Mesenchymal stem cell (in vitro differentiated cells and primary cell): ENCODE results near the gene IL17RA.
A peak's percentile ranks its signal among the peaks of the same experiment; 100 is the strongest.

Experiments
- DNase-seq: peaks from one replicate; pipeline ENCODE4 v3.0.0-alpha.2; 2013
- H2AFZ ChIP-seq: one replicate; pipeline ENCODE4 v1.6.1; 2013; ENCODE audit warnings: low read depth, mild to moderate bottlenecking, control low read depth, inconsistent platforms, low read length, moderate library complexity
- H2AK5ac ChIP-seq: 2 replicates; pipeline ENCODE4 v1.6.1; 2013; ENCODE audit warnings: low read length, moderate library complexity, mild to moderate bottlenecking, inconsistent platforms; ENCODE audit not compliant: severe bottlenecking
- H2BK120ac ChIP-seq: one replicate; pipeline ENCODE4 v1.6.1; 2013; ENCODE audit warnings: low read depth, mild to moderate bottlenecking, inconsistent platforms, low read length, moderate library complexity
- H2BK12ac ChIP-seq, 2 experiments: one replicate each; pipeline ENCODE4 v1.6.1; 2013; ENCODE audit warnings: inconsistent platforms in 2 of 2, low read length in 2 of 2, mild to moderate bottlenecking in 2 of 2, moderate library complexity in 2 of 2, control low read depth in 1 of 2
- H2BK15ac ChIP-seq: one replicate; pipeline ENCODE4 v1.6.1; 2013; ENCODE audit warnings: mild to moderate bottlenecking, low read depth, inconsistent platforms; ENCODE audit not compliant: poor library complexity, severe bottlenecking
- H2BK5ac ChIP-seq: 2 replicates; pipeline ENCODE4 v1.6.1; 2013; ENCODE audit warnings: low read depth, mild to moderate bottlenecking, low read length, control low read depth, inconsistent platforms; ENCODE audit not compliant: poor library complexity, severe bottlenecking
- H3K14ac ChIP-seq, 2 experiments: one replicate each; pipeline ENCODE4 v1.6.1; 2013; ENCODE audit warnings: inconsistent platforms in 2 of 2, low read length in 2 of 2, control low read depth in 1 of 2, mild to moderate bottlenecking in 1 of 2, moderate library complexity in 1 of 2
- H3K18ac ChIP-seq, 2 experiments: one replicate each; pipeline ENCODE4 v1.6.1; 2013; ENCODE audit warnings: inconsistent platforms in 2 of 2, low read length in 2 of 2, control low read depth in 1 of 2, low read depth in 1 of 2, mild to moderate bottlenecking in 1 of 2
- H3K23ac ChIP-seq, 2 experiments: one replicate each; pipeline ENCODE4 v1.6.1; 2013; ENCODE audit warnings: inconsistent platforms in 2 of 2, low read length in 2 of 2, mild to moderate bottlenecking in 2 of 2, moderate library complexity in 2 of 2, control low read depth in 1 of 2
- H3K27ac ChIP-seq: 2 replicates; pipeline ENCODE4 v1.5.1; 2013; ENCODE audit warnings: mild to moderate bottlenecking, moderate library complexity, low read length, control low read depth, inconsistent platforms; ENCODE audit not compliant: poor library complexity, severe bottlenecking
- H3K27me3 ChIP-seq, 2 experiments: 2 replicates each; pipeline versions ENCODE4 v1.6.1 to v1.7.0; 2013; ENCODE audit warnings: low read length in 2 of 2, mild to moderate bottlenecking in 2 of 2, moderate library complexity in 2 of 2, control low read depth in 1 of 2, inconsistent platforms in 1 of 2; ENCODE audit not compliant: control insufficient read depth in 1 of 2, insufficient read depth in 1 of 2
- H3K36me3 ChIP-seq, 2 experiments: 2 replicates each; pipeline versions ENCODE4 v1.6.1 to v1.7.0; 2013; ENCODE audit warnings: low read length in 2 of 2, control low read depth in 1 of 2, inconsistent platforms in 1 of 2, low read depth in 1 of 2, mild to moderate bottlenecking in 1 of 2; ENCODE audit not compliant: insufficient read depth in 2 of 2, control insufficient read depth in 1 of 2
- H3K4ac ChIP-seq, 2 experiments: one replicate each; pipeline ENCODE4 v1.6.1; 2013; ENCODE audit warnings: inconsistent platforms in 2 of 2, low read length in 2 of 2, mild to moderate bottlenecking in 2 of 2, moderate library complexity in 2 of 2, control low read depth in 1 of 2, low read depth in 1 of 2
- H3K4me1 ChIP-seq: 2 replicates; pipeline ENCODE4 v1.6.1; 2013; ENCODE audit warnings: low read depth, low read length, control low read depth; ENCODE audit not compliant: control insufficient read depth, insufficient read depth
- H3K4me2 ChIP-seq: 2 replicates; pipeline ENCODE4 v1.6.1; 2013; ENCODE audit warnings: low read length, mild to moderate bottlenecking, inconsistent platforms; ENCODE audit not compliant: poor library complexity, severe bottlenecking
- H3K4me3 ChIP-seq, 2 experiments: 2 replicates each; pipeline versions ENCODE4 v1.5.1 to v1.7.0; 2013; ENCODE audit warnings: low read length in 2 of 2, mild to moderate bottlenecking in 2 of 2, control low read depth in 1 of 2, low read depth in 1 of 2; ENCODE audit not compliant: insufficient read depth in 1 of 2
- H3K79me1 ChIP-seq: replicated peaks from 2 replicates; pipeline ENCODE4 v1.6.1; 2013; ENCODE audit warnings: mild to moderate bottlenecking, control low read depth, low read length, inconsistent platforms; ENCODE audit not compliant: poor library complexity, severe bottlenecking
- H3K9ac ChIP-seq: 2 replicates; pipeline ENCODE4 v1.7.0; 2013; ENCODE audit warnings: mild to moderate bottlenecking, low read length, moderate library complexity
- H3K9me3 ChIP-seq: 2 replicates; pipeline ENCODE4 v1.7.0; 2013; ENCODE audit warnings: mild to moderate bottlenecking, low read length; ENCODE audit not compliant: control insufficient read depth
- H4K8ac ChIP-seq: one replicate; pipeline ENCODE4 v1.6.1; 2013; ENCODE audit warnings: inconsistent platforms, mild to moderate bottlenecking, low read length, moderate library complexity
- H4K91ac ChIP-seq: one replicate; pipeline ENCODE4 v1.6.1; 2013; ENCODE audit warnings: mild to moderate bottlenecking, low read length, inconsistent platforms
- WGBS: methylation state at CpG from one replicate; pipeline ENCODE4 v1.1.7; 2013; ENCODE audit warnings: mixed read lengths; 5-methylcytosine and 5-hydroxymethylcytosine counted together

Gene IL17RA

GRCh38 chr22:17103351-17103750, 18.6 kb downstream of the IL17RA start:
- Histone ChIP-seq H2BK15ac (no peak overlapping the region), H3K18ac (no peak overlapping the region), H2BK12ac (no peak overlapping the region), H3K9me3 (no peaks in the 10 kb centered on the region), H4K8ac (no peak overlapping the region), H2BK5ac (no peak overlapping the region), H2AFZ (no peak overlapping the region), H3K4me3 (no peak overlapping the region), H3K4me1 (no peaks in the 10 kb centered on the region), H4K91ac (no peak overlapping the region), H3K4me2 (no peak overlapping the region), H3K27ac (no peak overlapping the region), H3K79me1 (peaks cover 3% of the 10 kb centered on the region), H3K23ac (no peak overlapping the region), H2BK120ac (no peak overlapping the region), H3K27me3 (no peaks in the 10 kb centered on the region), H3K14ac (peak overlapping the region in 1 of 2 experiments; percentile 7), H2AK5ac (no peak overlapping the region), H3K36me3 (peaks cover 74 to 91% of the 10 kb centered on the region in 2 experiments), H3K9ac (no peak overlapping the region), H3K4ac (no peak overlapping the region)
- DNase-seq = no peak
- 96% methylated on average over 8 of the region's 9 CpGs for WGBS

DNA sequence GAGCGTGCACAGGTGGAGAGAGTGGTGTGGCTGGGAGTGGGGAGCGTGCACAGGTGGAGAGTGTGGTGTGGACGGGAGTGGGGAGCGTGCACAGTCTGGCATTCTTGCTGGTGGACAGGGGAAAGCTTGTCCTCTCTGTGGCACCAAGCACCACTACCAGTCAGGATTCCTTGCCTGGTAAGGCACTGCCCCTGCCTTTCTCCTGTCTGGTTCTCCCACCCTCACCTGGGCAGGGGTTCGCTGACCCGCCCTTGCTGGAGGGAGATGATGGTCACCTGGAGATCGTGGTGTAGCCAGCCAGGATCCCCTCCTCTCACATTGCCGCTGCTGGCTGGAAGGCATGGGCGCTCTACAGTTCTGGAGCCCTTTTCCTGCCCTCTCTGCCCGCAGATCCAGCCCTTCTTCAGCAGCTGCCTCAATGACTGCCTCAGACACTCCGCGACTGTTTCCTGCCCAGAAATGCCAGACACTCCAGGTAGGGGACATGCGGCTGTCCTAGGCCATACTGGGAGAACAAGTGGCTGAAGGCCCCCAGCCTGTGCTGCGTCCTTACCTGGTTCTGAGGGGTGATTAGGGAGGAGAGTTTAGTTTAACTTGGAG, 19.6 kb downstream of the IL17RA start:
- H3K27ac ChIP-seq = no peak overlapping the region
- H3K4me1 ChIP-seq = no peaks in the 10 kb centered on the region

DNA sequence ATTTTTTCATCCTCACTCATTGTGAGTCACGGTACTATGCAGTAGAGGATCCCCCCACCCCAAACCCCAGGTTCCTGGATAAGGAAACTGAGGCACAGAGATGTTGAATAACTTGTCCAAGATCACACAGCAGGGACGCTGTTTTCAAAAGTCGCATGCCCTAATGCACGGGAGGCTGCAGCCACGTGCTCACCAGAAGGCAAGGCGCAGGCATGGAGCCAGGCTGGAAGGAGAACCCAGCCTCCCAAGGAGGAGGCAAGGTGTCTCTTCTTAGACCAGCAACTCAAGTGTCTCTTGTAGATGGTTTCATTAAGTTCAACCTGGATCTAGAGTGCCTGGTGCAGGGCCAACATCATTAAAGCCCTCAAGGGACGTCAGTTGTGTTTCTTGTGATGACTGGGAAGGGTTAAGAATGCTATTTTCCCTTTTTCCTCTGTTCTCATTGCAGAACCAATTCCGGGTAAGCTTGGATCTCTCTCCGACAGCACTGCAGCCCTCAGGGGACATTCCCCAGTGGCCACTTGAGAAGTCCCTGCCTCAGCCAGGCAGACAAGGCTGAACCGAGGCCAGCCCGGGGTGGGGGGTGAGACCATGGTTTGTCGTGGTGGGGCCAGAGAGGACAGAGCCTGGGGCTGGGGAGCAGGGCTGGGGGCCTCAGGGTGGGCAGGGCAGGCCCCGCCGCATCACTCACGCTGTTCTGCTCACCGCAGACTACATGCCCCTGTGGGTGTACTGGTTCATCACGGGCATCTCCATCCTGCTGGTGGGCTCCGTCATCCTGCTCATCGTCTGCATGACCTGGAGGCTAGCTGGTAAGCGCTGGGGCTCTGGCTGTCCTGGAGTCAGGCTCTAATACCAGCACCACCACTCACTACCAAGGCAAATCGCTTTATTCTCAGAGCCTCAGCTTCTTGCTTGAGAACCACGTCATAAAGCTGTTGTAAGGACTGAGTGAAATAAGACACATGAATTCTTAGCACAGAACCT, 20.6 kb downstream of the IL17RA start:
- Histone ChIP-seq H3K4me3 (no peak overlapping the region), H3K18ac (no peak overlapping the region), H2BK15ac (no peak overlapping the region), H3K4me1 (no peaks in the 10 kb centered on the region), H3K79me1 (no peaks in the 10 kb centered on the region), H3K4me2 (no peak overlapping the region), H4K8ac (no peak overlapping the region), H3K9me3 (no peaks in the 10 kb centered on the region), H2BK120ac (no peak overlapping the region), H2BK5ac (no peak overlapping the region), H2AK5ac (no peak overlapping the region), H3K14ac (no peak overlapping the region), H3K36me3 (peaks cover 75 to 88% of the 10 kb centered on the region in 2 experiments), H3K27me3 (no peaks in the 10 kb centered on the region), H4K91ac (no peak overlapping the region), H3K9ac (no peak overlapping the region), H3K4ac (no peak overlapping the region), H2BK12ac (no peak overlapping the region), H3K27ac (no peak overlapping the region), H2AFZ (no peak overlapping the region), H3K23ac (no peak overlapping the region)
- no peak for DNase-seq
- 92% methylated on average over 22 of the region's 22 CpGs for WGBS

More for the DNA sequence above, 19.6 kb downstream of the IL17RA start:
- no peak overlapping the region for H2AFZ ChIP-seq
- H4K8ac ChIP-seq = no peak overlapping the region
- no peak overlapping the region for H3K4me2 ChIP-seq
- H3K4ac ChIP-seq = no peak overlapping the region
- no peak overlapping the region for H3K23ac ChIP-seq
- no peak overlapping the region for H2BK120ac ChIP-seq
- no peak overlapping the region for H2BK15ac ChIP-seq
- H3K9me3 ChIP-seq = no peaks in the 10 kb centered on the region
- no peaks in the 10 kb centered on the region for H3K27me3 ChIP-seq
- no peak for DNase-seq
- H3K36me3 ChIP-seq = peaks cover 74 to 91% of the 10 kb centered on the region in 2 experiments
- no peak overlapping the region for H3K4me3 ChIP-seq
- no peak overlapping the region for H2AK5ac ChIP-seq
- whole genome bisulfite sequencing = 95% methylated on average over 12 of the region's 14 CpGs
- no peak overlapping the region for H2BK12ac ChIP-seq
- H4K91ac ChIP-seq = no peak overlapping the region
- H3K14ac ChIP-seq = no peak overlapping the region
- H3K79me1 ChIP-seq = no peaks in the 10 kb centered on the region
- no peak overlapping the region for H2BK5ac ChIP-seq
- H3K9ac ChIP-seq = no peak overlapping the region
- no peak overlapping the region for H3K18ac ChIP-seq

- no peaks in the 10 kb centered on the region for H3K27me3 ChIP-seq
- H4K8ac ChIP-seq = no peak overlapping the region
- H3K9me3 ChIP-seq = no peaks in the 10 kb centered on the region
- no peak overlapping the region for H3K23ac ChIP-seq
- no peak overlapping the region for H4K91ac ChIP-seq
- H3K27ac ChIP-seq = no peak overlapping the region
- H2BK5ac ChIP-seq = no peak overlapping the region
- no peaks in the 10 kb centered on the region for H3K79me1 ChIP-seq
- H2BK12ac ChIP-seq = no peak overlapping the region
- H3K14ac ChIP-seq = no peak overlapping the region
- peaks cover 71 to 79% of the 10 kb centered on the region in 2 experiments for H3K36me3 ChIP-seq
- H2AFZ ChIP-seq = no peak overlapping the region
- no peak overlapping the region for H3K9ac ChIP-seq
- no peak overlapping the region for H3K18ac ChIP-seq
- DNase-seq = no peak
- no peak overlapping the region for H3K4me2 ChIP-seq
- H2AK5ac ChIP-seq = no peak overlapping the region
- H3K4me3 ChIP-seq = no peak overlapping the region
- no peak overlapping the region for H3K4ac ChIP-seq
- no peak overlapping the region for H2BK120ac ChIP-seq
- no peak overlapping the region for H2BK15ac ChIP-seq
- H3K4me1 ChIP-seq = no peaks in the 10 kb centered on the region
- WGBS = 86% methylated on average over 8 of the region's 12 CpGs
These were observed 21.5 kb downstream of the IL17RA start for GRCh38 chr22:17106161-17106784.
